Epithelial cell of proximal tubule (primary cell): Measurements from ENCODE around the gene NELL1. TPM values are rescaled to one million over a fixed set of nuclear protein-coding genes. Genes with fewer than 3 reads are reported as not detected.

Experiments
- DNase-seq: peaks from one replicate; pipeline ENCODE4 v3.0.0-alpha.2; 2011; ENCODE audit warnings: low read depth
- H3K4me3 ChIP-seq: 2 replicates; pipeline ENCODE4 v1.5.1; 2011; ENCODE audit warnings: low read depth, mild to moderate bottlenecking, low read length
- total RNA-seq: library from RNA; depleted of rRNA; stranded (reverse); fragments of >200 nt; gene quantifications from 2 replicates; pipeline ENCODE4 v1.2.3, GENCODE V29; 2015
- TF ChIP-seq, protein P1 (sequence below): conservative IDR thresholded peaks from 2 replicates; pipeline ENCODE4 v1.5.1; 2012; ENCODE audit warnings: low read depth, mild to moderate bottlenecking, low read length

The NELL1 gene
- total RNA-seq, 1 donor from 2014 or later, result not detected

DNA sequence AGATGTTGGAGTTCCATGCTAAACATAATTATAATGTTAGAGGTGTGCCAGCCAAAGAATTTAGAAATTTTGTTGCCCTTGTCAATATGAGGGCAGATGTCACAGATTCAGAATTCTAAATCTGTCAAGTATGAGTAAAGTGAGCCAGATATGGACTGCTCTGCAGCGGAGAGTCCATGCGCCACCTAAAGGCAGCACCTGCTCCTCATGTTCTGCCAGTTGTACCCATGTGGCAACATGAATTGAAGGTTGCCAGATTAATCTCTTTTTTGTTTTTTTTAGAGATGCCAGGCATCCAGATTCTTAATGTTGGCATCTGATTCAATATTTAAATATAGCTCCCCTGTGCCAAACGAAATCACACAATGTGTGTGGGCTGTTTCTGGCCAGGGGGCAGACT lies 844.9 kb downstream of the NELL1 start:
- TF ChIP-seq, protein P1, sequence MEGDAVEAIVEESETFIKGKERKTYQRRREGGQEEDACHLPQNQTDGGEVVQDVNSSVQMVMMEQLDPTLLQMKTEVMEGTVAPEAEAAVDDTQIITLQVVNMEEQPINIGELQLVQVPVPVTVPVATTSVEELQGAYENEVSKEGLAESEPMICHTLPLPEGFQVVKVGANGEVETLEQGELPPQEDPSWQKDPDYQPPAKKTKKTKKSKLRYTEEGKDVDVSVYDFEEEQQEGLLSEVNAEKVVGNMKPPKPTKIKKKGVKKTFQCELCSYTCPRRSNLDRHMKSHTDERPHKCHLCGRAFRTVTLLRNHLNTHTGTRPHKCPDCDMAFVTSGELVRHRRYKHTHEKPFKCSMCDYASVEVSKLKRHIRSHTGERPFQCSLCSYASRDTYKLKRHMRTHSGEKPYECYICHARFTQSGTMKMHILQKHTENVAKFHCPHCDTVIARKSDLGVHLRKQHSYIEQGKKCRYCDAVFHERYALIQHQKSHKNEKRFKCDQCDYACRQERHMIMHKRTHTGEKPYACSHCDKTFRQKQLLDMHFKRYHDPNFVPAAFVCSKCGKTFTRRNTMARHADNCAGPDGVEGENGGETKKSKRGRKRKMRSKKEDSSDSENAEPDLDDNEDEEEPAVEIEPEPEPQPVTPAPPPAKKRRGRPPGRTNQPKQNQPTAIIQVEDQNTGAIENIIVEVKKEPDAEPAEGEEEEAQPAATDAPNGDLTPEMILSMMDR, result peak; percentile 87
- H3K4me3 ChIP-seq, result no peak overlapping the region
- no peak for DNase-seq

DNA sequence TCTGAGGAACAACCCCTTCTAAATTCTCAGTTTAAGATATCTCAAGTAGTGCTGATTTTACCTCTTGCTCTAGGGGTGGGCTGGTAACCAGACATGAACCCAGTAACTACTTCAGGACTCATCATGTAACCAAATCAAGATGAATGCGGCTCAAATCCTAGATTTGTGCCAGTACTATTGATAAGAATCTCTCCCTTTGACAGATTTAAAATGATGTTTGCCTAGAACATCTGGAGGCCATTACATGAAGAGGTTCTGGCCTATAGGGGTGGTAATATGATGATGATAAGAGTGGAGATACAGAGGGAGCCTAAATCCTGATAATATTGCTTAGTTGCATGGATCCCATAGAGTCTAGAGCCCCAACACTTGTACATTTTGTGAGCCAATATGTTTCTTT lies 850.9 kb downstream of the NELL1 start:
- DNase-seq, result no peak
- TF ChIP-seq, protein P1, result no peak
- no peak overlapping the region for H3K4me3 ChIP-seq

- H3K4me3 ChIP-seq, result no peak overlapping the region
- DNase-seq, result no peak
- TF ChIP-seq, protein P1, result no peak
These were observed 859.8 kb downstream of the NELL1 start for GRCh38 chr11:21529187-21529586.

- DNase-seq, result no peak
- TF ChIP-seq, protein P1, result no peak
- H3K4me3 ChIP-seq, result no peak overlapping the region
These were observed 864.9 kb downstream of the NELL1 start for GRCh38 chr11:21534288-21534687.

DNA sequence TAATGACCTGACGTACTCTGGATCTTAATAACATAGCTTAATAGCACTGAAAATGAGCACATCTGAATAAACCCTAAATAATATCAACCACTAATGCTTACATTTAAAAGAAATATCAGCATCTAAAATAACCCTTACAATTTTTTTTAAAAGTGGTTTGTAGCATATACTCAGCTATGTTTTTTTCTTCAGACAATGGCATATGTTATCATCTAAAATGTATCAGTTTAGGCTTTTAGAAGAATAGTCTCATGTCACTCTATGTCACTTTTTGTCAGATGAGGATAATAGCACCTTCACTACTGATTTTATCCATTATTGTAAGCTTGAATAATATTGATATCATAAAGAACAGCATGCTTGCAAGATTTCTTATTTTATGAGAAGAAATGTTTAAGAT lies 868.6 kb downstream of the NELL1 start:
- TF ChIP-seq, protein P1, result no peak
- no peak overlapping the region for H3K4me3 ChIP-seq
- DNase-seq, result no peak

DNA sequence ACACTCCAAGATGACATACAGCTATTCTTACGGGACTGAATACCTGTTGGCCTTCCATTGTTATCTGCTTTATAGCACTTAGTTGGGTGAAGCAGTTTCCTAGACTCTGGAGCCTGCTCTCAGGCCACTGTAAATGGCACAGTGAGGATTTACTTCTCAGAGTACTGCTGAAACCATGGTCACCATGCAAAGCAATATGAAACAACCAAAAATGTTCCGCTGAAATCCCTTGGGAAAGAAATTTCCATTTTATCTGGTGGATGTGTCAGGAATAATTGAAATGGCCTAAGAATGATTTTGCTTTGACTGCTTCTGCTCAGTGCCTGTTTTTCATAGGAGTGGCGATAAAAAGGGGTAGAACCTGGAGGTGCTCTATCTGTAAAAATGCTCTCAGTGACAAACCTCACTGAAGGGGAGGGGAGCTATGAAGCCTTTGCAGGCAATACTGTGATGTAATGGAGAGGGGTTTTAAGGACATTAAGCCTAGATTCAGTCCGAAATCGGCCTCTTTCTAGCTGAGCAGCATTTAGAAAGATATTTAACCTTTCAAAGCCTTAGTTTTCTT lies 871.9 kb downstream of the NELL1 start:
- TF ChIP-seq, protein P1, result no peak
- no peak overlapping the region for H3K4me3 ChIP-seq
- no peak for DNase-seq

DNA sequence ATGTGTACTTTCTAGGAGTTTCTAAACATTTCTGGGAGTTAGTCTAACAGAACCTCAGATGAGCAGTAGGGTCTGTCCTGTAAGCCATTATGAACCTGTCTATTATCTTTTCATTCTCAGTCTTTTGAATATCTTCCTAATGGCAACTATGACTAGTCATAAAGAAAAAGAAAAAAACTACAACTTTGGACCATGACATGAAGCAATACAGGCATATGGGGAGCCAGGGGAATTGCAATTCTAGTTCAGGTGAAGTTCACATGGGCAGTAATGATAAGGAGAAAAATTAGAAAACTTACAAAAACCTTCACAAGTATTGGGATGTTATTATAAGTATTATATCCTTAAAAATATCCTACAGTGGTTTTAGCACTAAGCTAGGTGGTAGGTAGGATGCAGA lies 874.5 kb downstream of the NELL1 start:
- TF ChIP-seq, protein P1, result no peak
- H3K4me3 ChIP-seq, result no peak overlapping the region
- DNase-seq, result no peak
